ENCODE data around the gene ATG9A. TPM values are rescaled to one million over a fixed set of nuclear protein-coding genes. Genes with fewer than 3 reads are reported as not detected.
"Not testable (repeated sequence)": the region's sequence is repeated elsewhere in the genome, so short reads cannot be mapped to it uniquely, and the experiment has no call there.

ATG9A gene
- total RNA-seq, 2 donors from 2014 or later = 38.8 to 78.8 TPM

DNA sequence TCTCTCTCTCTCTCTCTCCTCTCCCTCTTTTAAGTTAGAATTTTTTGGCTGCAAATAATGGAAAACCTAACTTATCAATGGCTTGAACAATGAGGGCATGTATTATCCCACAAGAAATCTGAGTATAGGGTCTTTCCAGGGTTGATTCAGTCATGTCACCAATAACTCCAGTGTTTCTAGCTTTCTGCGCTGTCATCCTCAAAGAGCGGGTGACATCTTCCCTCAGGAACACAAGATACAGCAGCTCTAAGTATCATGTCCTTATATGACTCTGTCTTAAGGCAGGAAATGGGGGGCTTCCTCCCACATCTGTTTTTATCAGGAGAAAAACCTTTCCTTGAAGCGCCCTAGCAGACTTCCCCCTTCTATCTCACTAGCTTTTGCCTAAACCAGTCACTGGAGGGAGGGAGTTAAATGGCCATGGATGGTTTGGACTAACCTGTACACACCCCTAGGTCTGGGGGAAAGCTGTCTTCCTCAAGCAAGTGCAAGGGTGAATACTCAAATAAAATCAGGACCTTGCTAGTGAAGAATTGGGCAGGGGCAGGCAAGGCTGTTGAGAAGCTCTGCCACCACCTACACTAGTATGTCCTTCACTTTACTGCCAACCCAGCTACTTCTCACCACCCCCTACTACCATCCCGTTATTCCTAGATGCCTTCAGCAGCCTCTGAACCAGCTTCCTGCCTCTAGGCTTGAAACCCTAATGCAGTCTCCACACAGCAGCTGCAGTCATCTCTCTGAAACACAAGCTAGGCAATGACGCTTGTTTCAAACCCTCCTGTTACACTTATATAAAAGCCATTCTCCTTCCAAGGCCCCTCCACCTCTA, 31.8 kb upstream of the ATG9A start:
- Histone ChIP-seq H3K9me3 (no peaks in the 10 kb centered on the region), H3K27me3 (replicated peaks; ENCODE audit: insufficient read depth) (no peaks in the 10 kb centered on the region), H3K27ac (no peak overlapping the region), H3K4me1 (replicated peaks) (no peaks in the 10 kb centered on the region), H3K4me3 (no peak overlapping the region), H3K36me3 (no peaks in the 10 kb centered on the region)
- DNase-seq (ENCODE audit: low spot score) = no peak
- TF ChIP-seq, protein P1, sequence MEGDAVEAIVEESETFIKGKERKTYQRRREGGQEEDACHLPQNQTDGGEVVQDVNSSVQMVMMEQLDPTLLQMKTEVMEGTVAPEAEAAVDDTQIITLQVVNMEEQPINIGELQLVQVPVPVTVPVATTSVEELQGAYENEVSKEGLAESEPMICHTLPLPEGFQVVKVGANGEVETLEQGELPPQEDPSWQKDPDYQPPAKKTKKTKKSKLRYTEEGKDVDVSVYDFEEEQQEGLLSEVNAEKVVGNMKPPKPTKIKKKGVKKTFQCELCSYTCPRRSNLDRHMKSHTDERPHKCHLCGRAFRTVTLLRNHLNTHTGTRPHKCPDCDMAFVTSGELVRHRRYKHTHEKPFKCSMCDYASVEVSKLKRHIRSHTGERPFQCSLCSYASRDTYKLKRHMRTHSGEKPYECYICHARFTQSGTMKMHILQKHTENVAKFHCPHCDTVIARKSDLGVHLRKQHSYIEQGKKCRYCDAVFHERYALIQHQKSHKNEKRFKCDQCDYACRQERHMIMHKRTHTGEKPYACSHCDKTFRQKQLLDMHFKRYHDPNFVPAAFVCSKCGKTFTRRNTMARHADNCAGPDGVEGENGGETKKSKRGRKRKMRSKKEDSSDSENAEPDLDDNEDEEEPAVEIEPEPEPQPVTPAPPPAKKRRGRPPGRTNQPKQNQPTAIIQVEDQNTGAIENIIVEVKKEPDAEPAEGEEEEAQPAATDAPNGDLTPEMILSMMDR (IDR thresholded peaks at IDR 0.05) = no peak
- TF ChIP-seq POLR2A (IDR thresholded peaks at IDR 0.05) = no peak
- TF ChIP-seq POLR2AphosphoS5 (IDR thresholded peaks at IDR 0.05) = no peak
- WGBS = 66% methylated on average over 5 of the region's 5 CpGs
- intact Hi-C loops (cut with DNase I) = no loop called here

DNA sequence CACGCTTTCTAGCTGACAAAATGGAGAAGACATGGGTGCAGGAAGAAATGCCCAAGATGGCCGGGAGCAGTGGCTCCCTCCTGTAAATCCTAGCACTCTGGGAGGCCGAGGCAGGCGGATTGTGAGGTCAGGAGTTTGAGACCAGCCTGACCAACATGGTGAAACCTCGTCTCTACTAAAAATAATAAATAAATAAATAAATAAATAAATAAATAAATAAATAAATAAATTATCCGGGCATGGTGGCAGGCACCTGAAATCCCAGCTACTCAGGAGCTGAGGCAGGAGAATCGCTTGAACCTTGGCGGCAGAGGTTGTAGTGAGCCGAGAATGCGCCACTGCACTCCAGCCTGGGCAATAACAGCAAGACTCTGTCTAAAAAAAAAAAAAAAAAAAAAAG, 29.5 kb upstream of the ATG9A start:
- H3K9me3 ChIP-seq; intact Hi-C loops (cut with DNase I); H3K4me1 ChIP-seq (replicated peaks); DNase-seq (ENCODE audit: low spot score); H3K4me3 ChIP-seq; H3K27ac ChIP-seq; H3K36me3 ChIP-seq; H3K27me3 ChIP-seq (replicated peaks; ENCODE audit: insufficient read depth): not testable (repeated sequence)
- 93% methylated on average over 10 of the region's 10 CpGs for WGBS

DNA sequence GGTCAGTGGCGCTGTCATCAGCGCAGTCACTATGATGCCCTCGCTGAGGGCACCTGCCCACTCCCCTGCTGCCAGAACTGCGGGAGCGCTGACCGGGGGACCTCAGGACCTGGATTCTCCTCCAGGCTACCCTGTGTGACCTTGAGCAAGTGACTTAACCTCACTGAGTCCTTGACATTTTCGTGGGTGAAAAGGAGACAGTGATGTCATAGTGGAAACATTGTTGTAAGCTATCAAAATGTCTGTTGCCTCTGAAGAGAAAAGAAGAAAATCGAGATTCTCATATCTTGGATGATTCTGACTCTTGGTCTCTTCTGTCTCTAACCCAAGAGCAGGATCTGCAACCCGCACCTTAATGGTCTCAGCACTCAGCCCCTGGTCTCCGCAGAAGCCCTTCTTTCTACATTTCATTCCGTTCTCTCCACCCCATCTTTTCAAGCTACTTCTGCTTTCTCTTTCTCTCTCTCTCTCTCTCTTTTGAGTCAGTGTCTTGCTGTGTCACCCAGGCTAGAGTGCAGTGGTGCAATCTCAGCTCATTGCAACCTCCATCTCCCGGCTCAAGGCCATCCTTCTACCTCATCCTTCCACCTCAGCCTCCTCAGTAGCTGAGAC, 25.3 kb upstream of the ATG9A start:
- intact Hi-C loops (cut with DNase I) = no loop called here
- peak overlapping the region; percentile 64 to 67 for H3K4me3 ChIP-seq
- DNase-seq (ENCODE audit: low spot score) = no peak
- H3K9me3 ChIP-seq = no peaks in the 10 kb centered on the region
- H3K4me1 ChIP-seq (replicated peaks) = peaks cover 14% of the 10 kb centered on the region
- peak overlapping the region; percentile 84 to 94 for H3K27ac ChIP-seq
- TF ChIP-seq POLR2AphosphoS5 (IDR thresholded peaks at IDR 0.05) (no peak), POLR2A (IDR thresholded peaks at IDR 0.05) (no peak)
- TF ChIP-seq, protein P1 (IDR thresholded peaks at IDR 0.05) = no peak
- WGBS = 28% methylated on average over 10 of the region's 12 CpGs
- H3K36me3 ChIP-seq = no peaks in the 10 kb centered on the region
- H3K27me3 ChIP-seq (replicated peaks; ENCODE audit: insufficient read depth) = no peaks in the 10 kb centered on the region

DNA sequence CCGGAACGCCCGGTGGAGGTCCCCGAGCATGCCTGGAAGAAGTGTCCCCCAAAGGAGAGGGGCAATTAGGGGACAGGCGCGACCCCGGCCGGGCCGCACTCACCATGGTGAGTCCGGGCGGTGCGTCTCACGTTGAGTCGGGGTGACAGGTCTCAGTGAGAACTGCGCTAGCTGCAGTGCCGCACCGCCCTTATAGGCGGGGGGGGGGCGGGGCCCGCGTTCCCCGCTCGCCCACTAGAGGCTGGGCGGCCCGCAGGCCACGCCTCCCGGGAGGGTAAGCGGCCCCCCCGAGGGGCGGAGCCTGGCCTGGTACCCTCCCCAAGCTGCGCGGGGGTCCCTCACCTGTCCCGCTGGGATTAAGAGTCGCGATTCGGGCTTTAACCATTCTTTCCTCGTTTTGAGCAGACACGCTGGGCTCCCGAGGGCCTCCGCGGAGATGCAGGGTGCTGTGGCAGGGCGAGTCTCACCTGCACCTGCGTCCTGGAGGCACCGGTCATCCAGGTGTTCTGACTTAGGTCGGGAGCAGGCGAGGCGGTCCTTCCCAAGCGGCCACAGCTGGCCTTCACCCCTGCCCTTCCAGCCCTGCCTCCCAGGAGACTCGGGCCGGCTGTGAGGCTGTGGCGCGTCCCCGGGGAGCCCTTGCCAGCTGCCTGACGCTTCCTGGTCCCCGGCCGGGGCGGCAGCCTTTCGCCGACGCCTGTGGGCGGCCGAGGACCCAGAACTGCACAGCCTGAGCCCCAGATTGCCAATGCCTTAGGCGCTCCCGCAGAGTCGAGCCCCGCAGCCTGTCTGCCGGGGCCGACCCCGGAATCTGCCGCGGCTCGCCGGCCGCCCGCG, 24.5 kb upstream of the ATG9A start, which contains the start of gene TUBA4A:
TUBA4A (minus strand) TSS at position 166 of the 837 bp plus-strand sequence; CDS start at position 106, 60 bp downstream.
- DNase-seq (ENCODE audit: low spot score) = peak; percentile 91
- Histone ChIP-seq H3K9me3 (no peaks in the 10 kb centered on the region), H3K4me3 (peak within 1 kb of the TSS; percentile 64 to 67), H3K27me3 (replicated peaks; ENCODE audit: insufficient read depth) (no peaks in the 10 kb centered on the region), H3K4me1 (replicated peaks) (peaks cover 20% of the 10 kb centered on the region), H3K27ac (peak within 1 kb of the TSS; percentile 84 to 94), H3K36me3 (no peaks in the 10 kb centered on the region)
- intact Hi-C loops (cut with DNase I) = no loop called here
- under 1% methylated on average over 60 of the region's 76 CpGs for WGBS
- TF ChIP-seq POLR2AphosphoS5 (IDR thresholded peaks at IDR 0.05) = peak; percentile 98
- TF ChIP-seq, protein P1 (IDR thresholded peaks at IDR 0.05) = peak; percentile 17 to 81 (median 44)
- peak; percentile 100 for TF ChIP-seq POLR2A (IDR thresholded peaks at IDR 0.05)
